Activated naive CD4-positive, alpha-beta T cell treated with anti-CD3 and anti-CD28 coated beads, Interleukin-2, amount 10 ng/mL, durations not matched to agents 7 days and 5 days (primary cell): ENCODE measurements around the gene TMEM235.

Experiments used
- CTCF ChIA-PET: fragments of 350-600 bp; sonication (Branson Sonifier 250); formaldehyde crosslinking; loops from one replicate; lab custom pipeline; 2021; ENCODE audit warnings: antibody characterized with exemption; lab: Charles Lee
- DNase-seq: peaks from one replicate; pipeline ENCODE4 v3.0.0-alpha.2; 2020
- H3K27ac Mint-ChIP-seq: one replicate; pipeline ENCODE4 v1.8.0; 2021; ENCODE audit warnings: mild to moderate bottlenecking, moderate library complexity, mixed read lengths
- H3K27me3 Mint-ChIP-seq: one replicate; pipeline ENCODE4 v1.8.0; 2021; ENCODE audit warnings: mild to moderate bottlenecking, mixed read lengths
- H3K36me3 Mint-ChIP-seq: one replicate; pipeline ENCODE4 v1.8.0; 2021; ENCODE audit warnings: mixed read lengths
- H3K4me1 Mint-ChIP-seq: one replicate; pipeline ENCODE4 v1.8.0; 2021; ENCODE audit warnings: mixed read lengths
- H3K4me3 Mint-ChIP-seq: one replicate; pipeline ENCODE4 v1.8.0; 2021; ENCODE audit warnings: mild to moderate bottlenecking, moderate library complexity, mixed read lengths
- H3K9me3 Mint-ChIP-seq: one replicate; pipeline ENCODE4 v1.8.0; 2021; ENCODE audit warnings: mixed read lengths

The TMEM235 gene

DNA sequence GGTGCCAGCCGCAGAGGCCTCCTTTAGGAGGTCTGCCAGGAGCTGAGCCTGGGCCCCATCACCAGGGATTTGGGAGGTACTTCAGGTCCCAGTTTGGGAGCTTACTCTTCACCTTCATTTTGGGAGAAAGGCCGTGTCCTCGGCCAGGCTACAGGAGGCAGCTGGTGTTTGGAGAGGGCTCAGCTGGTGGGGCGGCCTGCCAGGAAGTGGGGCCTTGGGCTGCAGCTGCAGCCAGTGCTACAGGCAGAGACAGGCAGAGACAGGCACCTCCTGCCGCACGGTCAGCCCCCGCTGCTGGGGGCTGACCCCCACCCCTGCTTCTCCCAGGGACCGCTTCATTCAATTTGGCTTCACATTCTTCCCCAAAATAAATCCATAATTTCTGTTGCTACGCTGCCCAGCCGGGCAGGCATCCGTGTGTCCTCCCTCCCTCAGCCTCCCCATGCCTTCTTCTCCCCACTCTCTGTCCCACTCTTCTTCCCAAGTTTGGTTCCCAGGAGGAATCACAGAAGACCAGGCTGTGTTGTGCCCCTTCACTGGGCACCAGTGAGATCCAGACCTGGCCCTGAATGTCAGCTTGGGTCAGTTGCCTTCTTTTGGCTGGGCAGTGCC lies 6.1 kb downstream of the TMEM235 start:
- Mint-ChIP-seq H3K36me3 (no peaks in the 10 kb centered on the region), H3K27me3 (peaks cover 52% of the 10 kb centered on the region), H3K9me3 (no peaks in the 10 kb centered on the region), H3K4me3 (no peak overlapping the region), H3K4me1 (peaks cover 2% of the 10 kb centered on the region), H3K27ac (no peak overlapping the region)
- CTCF ChIA-PET: interaction anchor here (0.5 to 3.2 kb wide), 2 partner anchors 13 to 71 kb away, joined by 3 to 14 read pairs; no protein-coding TSS in a partner anchor
- no peak for DNase-seq

DNA sequence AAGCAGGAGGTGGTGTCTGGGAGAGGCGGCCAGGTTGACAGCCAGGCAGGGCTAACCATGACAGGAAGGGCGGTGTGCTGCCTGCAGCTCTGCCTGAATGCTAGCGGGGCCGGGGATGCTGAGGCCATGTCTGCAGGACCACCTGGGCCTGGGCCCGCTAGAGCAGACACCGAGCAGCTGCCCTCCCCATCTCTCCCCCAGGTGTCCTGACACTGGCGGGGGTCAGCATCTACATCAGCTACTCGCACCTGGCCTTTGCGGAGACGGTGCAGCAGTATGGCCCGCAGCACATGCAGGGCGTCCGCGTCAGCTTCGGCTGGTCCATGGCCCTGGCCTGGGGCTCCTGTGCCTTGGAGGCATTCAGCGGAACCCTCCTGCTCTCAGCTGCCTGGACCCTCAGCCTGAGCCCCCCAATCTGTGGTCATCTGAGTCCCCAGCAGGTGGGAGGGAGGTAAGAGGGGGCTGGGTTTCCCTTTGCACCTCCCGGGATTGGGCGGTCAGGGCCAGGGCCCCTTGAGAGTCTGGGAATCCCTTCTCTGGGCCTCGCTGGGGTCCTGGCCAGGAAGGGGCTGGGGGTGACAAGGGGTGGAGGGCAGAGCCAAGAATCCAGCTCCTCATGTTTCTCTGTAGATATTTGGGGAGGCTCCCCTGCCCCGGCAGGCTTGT lies 7.5 kb downstream of the TMEM235 start:
- H3K4me3 Mint-ChIP-seq: no peak overlapping the region
- CTCF ChIA-PET: interaction anchor here (3.2 kb wide), 1 partner anchor 12 kb away, joined by 14 read pairs; no protein-coding TSS in a partner anchor
- no peaks in the 10 kb centered on the region for H3K4me1 Mint-ChIP-seq
- no peaks in the 10 kb centered on the region for H3K36me3 Mint-ChIP-seq
- H3K27me3 Mint-ChIP-seq: peaks cover 39% of the 10 kb centered on the region
- no peak overlapping the region for H3K27ac Mint-ChIP-seq
- H3K9me3 Mint-ChIP-seq: no peaks in the 10 kb centered on the region
- no peak for DNase-seq

DNA sequence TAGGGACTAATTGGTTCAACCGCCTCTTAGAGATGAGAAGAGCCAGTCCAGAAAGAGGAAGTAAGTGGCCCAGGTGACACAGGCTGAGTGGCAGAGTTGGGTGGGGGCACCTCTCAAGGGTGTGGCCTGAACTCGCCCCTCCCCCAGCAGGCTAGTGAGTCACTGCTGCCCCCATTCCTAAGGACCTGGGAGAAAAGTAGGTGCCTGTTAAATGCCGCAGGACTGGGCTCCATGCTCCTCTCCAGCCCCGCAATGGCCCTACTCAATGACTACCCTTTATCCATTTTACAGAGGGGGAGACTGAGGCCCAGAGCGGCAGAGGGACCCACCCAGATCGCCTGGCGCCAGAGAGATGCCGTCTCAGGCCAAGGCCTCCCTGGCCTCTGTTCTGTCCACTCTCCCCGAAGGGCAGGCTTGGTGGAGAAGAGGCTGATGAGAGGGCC lies 8.1 kb downstream of the TMEM235 start:
- CTCF ChIA-PET: no interaction called here
- DNase-seq: no peak
- H3K27me3 Mint-ChIP-seq: peaks cover 37% of the 10 kb centered on the region
- no peaks in the 10 kb centered on the region for H3K36me3 Mint-ChIP-seq
- H3K27ac Mint-ChIP-seq: no peak overlapping the region
- no peaks in the 10 kb centered on the region for H3K4me1 Mint-ChIP-seq
- no peaks in the 10 kb centered on the region for H3K9me3 Mint-ChIP-seq
- no peak overlapping the region for H3K4me3 Mint-ChIP-seq

DNA sequence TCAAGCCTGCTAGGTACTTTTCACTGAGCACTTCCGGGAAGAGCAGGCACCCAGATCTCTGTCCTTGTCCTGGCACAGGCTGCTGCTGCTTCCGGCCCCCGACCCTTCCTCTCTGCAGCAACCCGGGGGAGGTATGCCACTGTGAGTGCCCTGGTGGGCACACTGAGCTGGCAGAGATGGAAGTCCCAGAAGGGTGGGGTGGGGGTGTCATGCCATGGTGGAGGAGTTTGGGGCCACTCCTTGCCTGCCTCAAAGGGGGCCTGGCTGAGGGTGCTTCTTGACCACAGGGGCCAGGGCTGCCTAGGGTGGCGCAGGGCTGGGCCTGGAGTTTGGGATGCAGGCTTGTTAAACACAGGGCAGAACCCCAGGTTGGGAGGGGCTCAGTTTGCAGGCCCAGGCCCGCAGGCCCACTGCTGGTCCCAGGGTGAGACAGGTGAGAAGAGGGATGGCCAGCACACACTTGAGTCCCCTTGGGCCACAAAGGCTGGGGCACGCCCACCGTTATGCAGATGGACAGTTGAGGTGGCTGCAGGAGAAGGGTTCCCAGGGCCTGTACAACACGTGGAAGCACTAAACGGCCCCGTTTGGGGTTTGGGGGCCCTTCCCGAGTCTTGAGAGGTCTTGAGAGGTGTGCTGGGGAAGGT lies 8.7 kb downstream of the TMEM235 start:
- H3K9me3 Mint-ChIP-seq: no peaks in the 10 kb centered on the region
- CTCF ChIA-PET: interaction anchor here (0.7 kb wide), 1 partner anchor 11 kb away, joined by 3 read pairs; no protein-coding TSS in a partner anchor
- no peak overlapping the region for H3K27ac Mint-ChIP-seq

DNA sequence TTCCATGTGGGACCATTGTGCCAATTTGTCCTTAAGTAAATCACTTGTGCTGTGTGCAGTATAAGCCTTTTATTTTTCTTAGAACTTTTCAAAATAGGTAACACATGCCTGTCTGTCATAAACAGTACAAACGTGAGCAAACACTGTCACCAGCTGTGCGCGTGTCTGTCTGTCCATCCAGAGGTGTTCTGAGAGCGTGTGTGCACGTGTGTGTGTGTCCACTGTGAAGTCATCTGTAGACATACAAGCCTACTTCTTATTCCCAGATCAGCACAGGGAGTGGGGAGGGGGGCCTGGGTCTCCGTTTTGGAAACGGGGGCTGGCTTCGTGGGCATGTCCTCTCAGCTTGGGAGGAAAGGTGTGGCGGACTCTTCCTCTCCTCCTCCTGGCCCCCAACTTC lies 9.4 kb downstream of the TMEM235 start:
- H3K27ac Mint-ChIP-seq: no peak overlapping the region
- no peaks in the 10 kb centered on the region for H3K36me3 Mint-ChIP-seq
- no peak overlapping the region for H3K4me3 Mint-ChIP-seq
- no peak for DNase-seq
- no peaks in the 10 kb centered on the region for H3K4me1 Mint-ChIP-seq
- peaks cover 31% of the 10 kb centered on the region for H3K27me3 Mint-ChIP-seq
- H3K9me3 Mint-ChIP-seq: peaks cover 2% of the 10 kb centered on the region
- CTCF ChIA-PET: interaction anchor here (0.7 kb wide), 1 partner anchor 10 kb away, joined by 3 read pairs; no protein-coding TSS in a partner anchor

More for the DNA sequence above, 8.7 kb downstream of the TMEM235 start:
- Mint-ChIP-seq H3K4me3 (no peak overlapping the region), H3K36me3 (no peaks in the 10 kb centered on the region), H3K27me3 (peaks cover 31% of the 10 kb centered on the region), H3K4me1 (no peaks in the 10 kb centered on the region)
- DNase-seq: no peak

DNA sequence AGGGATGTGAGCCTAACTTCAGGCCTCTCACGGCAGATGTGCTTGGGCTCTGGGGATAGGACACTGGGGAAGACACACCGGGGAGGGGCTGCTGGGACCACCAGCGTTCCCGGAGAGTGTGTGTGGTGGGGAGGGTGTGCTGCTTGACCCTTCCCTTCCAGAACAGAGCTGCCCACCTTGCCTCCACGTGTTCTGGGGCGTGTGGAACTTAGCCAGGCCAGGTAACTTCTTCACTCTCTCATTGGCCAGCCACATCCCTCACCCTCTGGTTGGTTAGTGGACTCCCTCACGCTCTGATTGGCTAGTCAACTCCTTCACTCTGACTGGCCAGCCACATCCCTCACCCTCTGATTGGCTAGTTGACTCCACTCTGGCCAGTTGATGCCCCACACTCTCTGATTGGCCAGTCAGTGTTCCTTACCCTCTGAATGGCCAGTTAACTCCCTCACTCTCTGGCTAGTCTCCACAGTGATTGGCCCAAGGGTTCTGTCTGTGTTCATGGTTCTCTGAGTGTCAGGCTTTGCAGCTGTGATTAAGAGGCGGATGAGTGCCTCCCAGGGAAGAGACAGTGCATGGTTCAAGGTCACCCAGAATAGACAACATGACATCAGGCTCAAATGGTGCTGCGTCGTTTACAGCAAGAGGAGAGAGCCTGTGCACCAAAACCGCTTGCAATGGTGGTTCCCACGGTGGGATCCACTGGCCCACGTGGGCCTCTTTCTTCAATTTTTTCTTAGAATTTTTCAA lies 10.0 kb downstream of the TMEM235 start:
- Mint-ChIP-seq H3K4me1 (no peaks in the 10 kb centered on the region), H3K4me3 (no peak overlapping the region), H3K27ac (no peak overlapping the region)

DNA sequence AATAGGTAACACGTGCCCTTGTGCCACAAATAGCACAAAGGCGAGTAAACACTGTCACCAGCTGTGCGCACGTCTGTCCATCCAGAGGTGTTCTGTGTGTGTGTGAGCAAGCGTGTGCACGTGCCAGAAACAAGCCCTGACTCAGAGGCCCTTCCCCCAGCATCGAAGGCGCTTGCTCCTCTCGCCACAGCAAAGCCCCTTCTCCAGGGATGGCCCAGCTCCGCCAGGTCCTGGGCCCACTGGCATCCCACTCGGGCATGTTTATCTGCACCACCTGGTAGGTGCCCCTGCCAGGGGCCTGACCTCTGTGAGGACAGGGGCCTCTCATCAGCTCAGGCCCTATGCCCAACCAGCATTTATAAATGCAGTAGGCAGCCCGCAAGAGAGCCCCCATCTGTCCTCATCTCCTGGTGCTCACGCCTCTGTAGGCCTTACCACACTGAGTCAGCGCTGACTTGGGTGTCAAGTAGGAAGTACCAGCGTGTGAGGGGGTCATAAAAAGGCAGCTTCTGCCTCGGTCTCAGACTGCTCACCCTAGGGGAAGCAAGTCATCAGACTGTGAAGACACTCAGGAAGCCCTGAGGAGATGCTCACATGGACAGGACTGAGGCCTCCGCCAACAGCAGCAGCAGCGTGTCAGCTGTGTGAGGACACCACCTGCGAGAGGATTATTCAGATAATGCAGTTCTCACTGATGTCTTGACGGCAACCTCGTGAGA lies 10.8 kb downstream of the TMEM235 start:
- no peaks in the 10 kb centered on the region for H3K36me3 Mint-ChIP-seq
- no peak overlapping the region for H3K27ac Mint-ChIP-seq
- H3K27me3 Mint-ChIP-seq: peaks cover 35% of the 10 kb centered on the region
- H3K4me1 Mint-ChIP-seq: no peaks in the 10 kb centered on the region
- peaks cover 2% of the 10 kb centered on the region for H3K9me3 Mint-ChIP-seq
- no peak for DNase-seq
- no peak overlapping the region for H3K4me3 Mint-ChIP-seq
- CTCF ChIA-PET: interaction anchor here (1.1 kb wide), 1 partner anchor 9 kb away, joined by 4 read pairs; no protein-coding TSS in a partner anchor

More for the DNA sequence above, 10.0 kb downstream of the TMEM235 start:
- Mint-ChIP-seq H3K27me3 (peaks cover 33% of the 10 kb centered on the region), H3K36me3 (no peaks in the 10 kb centered on the region), H3K9me3 (peaks cover 2% of the 10 kb centered on the region)
- no peak for DNase-seq
- CTCF ChIA-PET: interaction anchor here (1.1 kb wide), 1 partner anchor 10 kb away, joined by 4 read pairs; no protein-coding TSS in a partner anchor

DNA sequence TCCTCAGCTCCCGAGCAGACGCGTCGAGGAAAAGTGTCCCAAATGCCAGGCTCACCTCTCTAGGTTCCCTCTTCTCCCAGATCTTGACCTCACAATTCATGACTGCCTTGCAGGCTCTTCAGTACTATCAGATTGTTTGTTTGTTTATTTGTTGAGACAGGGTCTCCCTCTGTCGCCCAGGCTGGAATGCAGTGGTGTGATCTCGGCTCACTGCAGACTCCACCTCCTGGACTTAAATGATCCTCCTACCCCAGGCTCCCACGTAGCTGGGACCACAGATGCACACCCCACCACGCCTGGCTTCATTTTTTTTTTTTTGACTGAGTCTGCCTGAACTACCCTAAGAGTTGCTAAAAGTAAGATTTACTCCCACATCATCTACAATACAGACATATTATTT lies 15.9 kb downstream of the TMEM235 start:
- Mint-ChIP-seq H3K9me3 (peaks cover 2% of the 10 kb centered on the region), H3K4me1 (peaks cover 20% of the 10 kb centered on the region), H3K27me3 (peaks cover 31% of the 10 kb centered on the region), H3K27ac (no peak overlapping the region), H3K4me3 (no peak overlapping the region), H3K36me3 (no peaks in the 10 kb centered on the region)
- DNase-seq: no peak
- CTCF ChIA-PET: interaction anchor here (1.1 to 5.3 kb wide), 2 partner anchors 16 to 163 kb away, joined by 4 to 20 read pairs; partner anchors contain the start of gene TMEM235

DNA sequence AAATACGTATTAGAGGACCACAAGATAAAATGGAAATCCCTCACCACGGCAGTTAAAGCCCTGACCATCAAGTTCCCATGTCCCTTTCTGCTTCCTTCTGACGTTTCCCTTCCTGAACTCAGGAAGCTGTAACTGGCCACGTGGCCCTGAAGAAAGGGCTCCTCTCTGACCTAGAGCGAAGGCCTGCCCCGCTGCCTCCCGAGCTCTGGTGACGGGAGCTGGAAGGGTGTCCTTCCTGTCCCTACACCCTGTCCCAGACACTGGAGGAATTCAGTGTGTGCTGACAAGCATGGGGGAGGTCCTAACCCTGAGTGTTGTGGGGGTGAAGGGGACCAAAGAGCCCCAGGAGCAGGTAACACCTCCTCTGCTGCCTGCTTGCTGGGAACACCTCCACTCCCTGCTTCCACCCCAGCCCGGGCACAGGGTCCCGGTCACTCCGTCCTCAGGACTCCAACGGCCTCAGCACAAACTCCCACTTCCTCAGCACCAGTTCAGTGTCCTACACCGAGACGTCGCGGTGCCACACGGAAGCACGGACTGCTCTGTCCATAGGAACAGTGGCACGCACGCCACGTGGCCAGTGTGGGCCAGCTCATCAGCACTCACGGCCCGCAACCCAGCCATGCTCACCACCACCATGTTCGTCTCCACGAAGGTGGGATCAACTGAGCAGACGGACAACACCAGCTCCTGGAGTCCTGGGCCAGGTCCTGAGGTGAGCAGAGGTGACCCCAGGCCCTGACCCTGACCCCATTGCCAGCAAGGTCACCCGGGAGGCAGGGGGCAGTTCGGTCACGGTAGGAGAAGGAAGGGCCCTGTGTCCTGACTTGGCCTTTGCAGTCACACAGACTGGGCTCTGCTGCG lies 16.9 kb downstream of the TMEM235 start:
- no peaks in the 10 kb centered on the region for H3K36me3 Mint-ChIP-seq
- H3K27ac Mint-ChIP-seq: no peak overlapping the region
- peaks cover 2% of the 10 kb centered on the region for H3K9me3 Mint-ChIP-seq
- no peak overlapping the region for H3K4me3 Mint-ChIP-seq
- peaks cover 30% of the 10 kb centered on the region for H3K4me1 Mint-ChIP-seq
- peaks cover 31% of the 10 kb centered on the region for H3K27me3 Mint-ChIP-seq
- CTCF ChIA-PET: interaction anchor here (0.7 to 5.3 kb wide), 3 partner anchors 13 to 164 kb away, joined by 3 to 20 read pairs (median 4); partner anchors contain the start of gene TMEM235
- DNase-seq: no peak

DNA sequence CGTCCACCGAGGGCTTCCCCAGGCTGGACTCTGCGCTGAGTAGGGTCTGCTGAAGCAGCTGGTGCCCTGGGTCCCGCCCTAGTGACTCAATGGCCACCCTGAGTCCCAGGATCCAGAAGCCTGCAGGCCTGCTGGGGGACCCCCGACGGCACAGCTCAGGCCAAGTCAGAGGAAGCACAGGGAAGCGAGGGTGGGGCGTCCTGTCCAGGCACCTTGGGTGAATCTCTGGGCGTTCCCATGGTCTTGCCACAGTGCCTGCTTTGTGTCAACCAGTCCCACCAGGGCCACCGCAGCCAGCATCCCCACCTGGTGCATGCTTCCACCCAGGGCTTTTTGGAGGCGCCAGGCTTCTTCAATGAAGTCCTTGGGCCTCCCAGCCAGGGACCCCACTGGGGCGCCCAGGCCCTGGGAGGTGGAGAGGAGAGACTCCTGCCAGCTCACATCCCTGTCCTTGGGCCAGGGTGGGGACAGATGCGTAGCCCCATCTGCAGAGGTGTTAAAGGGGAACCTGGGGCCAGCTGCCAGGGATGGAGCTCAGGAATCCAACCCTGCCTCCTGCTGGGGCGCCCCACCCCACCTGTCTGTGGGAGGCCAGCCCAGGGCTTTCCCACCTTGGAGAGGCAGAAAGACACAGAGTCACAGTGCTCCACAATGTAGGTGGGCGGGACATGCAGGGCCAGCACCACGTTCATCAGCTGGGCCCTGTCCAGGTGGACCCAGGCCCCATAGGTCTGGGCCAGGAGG lies 17.8 kb downstream of the TMEM235 start:
- H3K4me3 Mint-ChIP-seq: no peak overlapping the region
- no peaks in the 10 kb centered on the region for H3K36me3 Mint-ChIP-seq
- peaks cover 34% of the 10 kb centered on the region for H3K4me1 Mint-ChIP-seq
- peaks cover 29% of the 10 kb centered on the region for H3K27me3 Mint-ChIP-seq
- no peak for DNase-seq
- CTCF ChIA-PET: interaction anchor here (0.5 to 5.3 kb wide), 13 partner anchors 12 to 230 kb away, joined by 3 to 20 read pairs (median 5); no protein-coding TSS in a partner anchor
- no peak overlapping the region for H3K27ac Mint-ChIP-seq
- H3K9me3 Mint-ChIP-seq: peaks cover 2% of the 10 kb centered on the region

DNA sequence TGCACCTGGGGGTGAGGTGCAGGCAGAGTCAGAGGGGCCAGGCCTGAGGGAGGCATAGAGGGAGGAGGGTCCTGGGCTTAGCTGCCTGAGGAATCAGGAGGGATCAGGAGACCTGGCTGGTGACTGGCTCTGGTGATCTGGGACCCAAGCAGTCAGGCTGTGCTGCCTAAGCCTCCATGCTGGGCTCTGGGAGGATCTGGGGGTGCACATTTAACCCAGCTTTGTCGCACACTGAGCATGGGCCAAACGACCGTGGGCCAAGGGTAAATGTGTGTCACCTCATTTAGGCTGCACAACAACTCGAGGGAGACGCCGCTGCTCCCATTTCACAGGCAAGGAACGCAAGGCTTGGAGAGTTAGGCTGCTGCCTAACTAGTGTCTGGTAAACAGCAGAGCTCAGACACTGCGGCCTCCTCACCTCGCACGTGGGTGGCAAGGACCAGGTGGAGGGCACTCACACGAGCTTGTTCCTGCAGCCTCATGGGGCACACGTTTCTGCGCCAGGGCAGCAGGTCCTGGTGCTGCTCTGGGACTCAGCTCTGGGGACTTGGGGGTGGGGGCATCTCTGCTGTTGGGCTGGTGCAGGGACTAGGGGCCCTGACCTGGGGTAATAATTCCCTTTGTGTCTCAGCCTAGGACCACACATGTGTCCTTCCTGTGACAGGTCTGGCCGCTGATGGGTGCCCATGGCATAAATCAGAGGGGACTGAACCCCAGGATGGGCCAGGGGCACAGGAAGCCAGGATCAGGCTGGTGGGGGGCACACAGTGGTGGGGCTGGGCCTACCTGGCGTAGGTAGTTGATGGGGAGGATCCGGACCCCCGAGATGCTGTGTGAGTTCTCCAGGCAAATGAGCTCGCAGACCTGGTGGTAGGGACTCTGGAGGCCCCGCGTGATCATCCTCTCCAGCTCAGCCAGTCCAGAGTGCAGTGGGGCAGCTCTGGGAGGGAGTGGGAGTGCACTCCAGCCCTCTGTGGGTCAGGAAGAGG lies 18.7 kb downstream of the TMEM235 start:
- no peak for DNase-seq
- Mint-ChIP-seq H3K36me3 (no peaks in the 10 kb centered on the region), H3K4me1 (peaks cover 40% of the 10 kb centered on the region), H3K27ac (no peak overlapping the region), H3K4me3 (no peak overlapping the region), H3K27me3 (peaks cover 28% of the 10 kb centered on the region), H3K9me3 (peaks cover 2% of the 10 kb centered on the region)
- CTCF ChIA-PET: interaction anchor here (0.7 to 5.3 kb wide), 24 partner anchors 9 to 231 kb away, joined by 3 to 20 read pairs (median 6); partner anchors contain the start of gene BIRC5
